Fibroblast of lung (primary cell): Measurements from ENCODE around the gene LTBP4.

Experiments
- EZH2 ChIP-seq: IDR thresholded peaks from 2 replicates; pipeline ENCODE4 v1.5.1; 2012; ENCODE audit warnings: low read length, control low read depth, mild to moderate bottlenecking; ENCODE audit errors: missing control alignments
- TF ChIP-seq, protein P1 (sequence below), 2 donors: IDR thresholded peaks in 1 of 2; conservative IDR thresholded peaks in 1 of 2; 1 replicate in 1 of 2; 2 replicates in 1 of 2; pipeline ENCODE4 v1.5.1; 2011 to 2012; ENCODE audit warnings: low read length in 2 of 2, control low read depth in 1 of 2, inconsistent platforms in 1 of 2, low read depth in 1 of 2, mild to moderate bottlenecking in 1 of 2

DNA sequence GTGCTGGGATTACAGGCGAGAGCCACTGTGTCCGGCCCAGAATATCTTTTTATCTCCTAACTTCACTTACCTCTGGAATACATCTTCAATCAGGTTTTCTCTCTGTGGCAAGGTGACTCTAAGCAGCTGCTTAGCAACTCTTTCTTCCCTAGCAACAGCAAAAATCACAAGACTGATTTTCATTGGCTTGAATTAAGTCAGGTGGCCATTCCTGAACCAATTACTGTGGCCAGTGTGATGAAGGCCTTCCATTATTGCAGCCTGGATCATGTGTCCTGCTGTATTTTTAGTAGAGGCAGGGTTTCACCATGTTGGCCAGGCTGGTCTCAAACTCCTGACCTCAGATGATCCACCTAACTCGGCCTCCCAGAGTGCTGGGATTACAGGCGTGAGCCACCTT lies 9.0 kb upstream of the LTBP4 start:
- TF ChIP-seq, protein P1, sequence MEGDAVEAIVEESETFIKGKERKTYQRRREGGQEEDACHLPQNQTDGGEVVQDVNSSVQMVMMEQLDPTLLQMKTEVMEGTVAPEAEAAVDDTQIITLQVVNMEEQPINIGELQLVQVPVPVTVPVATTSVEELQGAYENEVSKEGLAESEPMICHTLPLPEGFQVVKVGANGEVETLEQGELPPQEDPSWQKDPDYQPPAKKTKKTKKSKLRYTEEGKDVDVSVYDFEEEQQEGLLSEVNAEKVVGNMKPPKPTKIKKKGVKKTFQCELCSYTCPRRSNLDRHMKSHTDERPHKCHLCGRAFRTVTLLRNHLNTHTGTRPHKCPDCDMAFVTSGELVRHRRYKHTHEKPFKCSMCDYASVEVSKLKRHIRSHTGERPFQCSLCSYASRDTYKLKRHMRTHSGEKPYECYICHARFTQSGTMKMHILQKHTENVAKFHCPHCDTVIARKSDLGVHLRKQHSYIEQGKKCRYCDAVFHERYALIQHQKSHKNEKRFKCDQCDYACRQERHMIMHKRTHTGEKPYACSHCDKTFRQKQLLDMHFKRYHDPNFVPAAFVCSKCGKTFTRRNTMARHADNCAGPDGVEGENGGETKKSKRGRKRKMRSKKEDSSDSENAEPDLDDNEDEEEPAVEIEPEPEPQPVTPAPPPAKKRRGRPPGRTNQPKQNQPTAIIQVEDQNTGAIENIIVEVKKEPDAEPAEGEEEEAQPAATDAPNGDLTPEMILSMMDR (conservative IDR thresholded peaks at IDR 0.05 in 1 of 2, IDR thresholded peaks at IDR 0.05 in 1 of 2; ENCODE audit: low read depth in 1 of 2, low read length in 2 of 2) = no peak
- no peak for TF ChIP-seq EZH2
